HG03442 (cell line): ENCODE data around the gene PCNT.
"Not testable (repeated sequence)": the region's sequence is repeated elsewhere in the genome, so short reads cannot be mapped to it uniquely, and the experiment has no call there.

Source experiments
- ATAC-seq: cut with Tn5 transposase; IDR thresholded peaks from one replicate; pipeline ENCODE4 v1.9.1; 2021; ENCODE audit warnings: mild to moderate bottlenecking, moderate library complexity; ENCODE audit not compliant: unreplicated experiment

The PCNT gene

DNA sequence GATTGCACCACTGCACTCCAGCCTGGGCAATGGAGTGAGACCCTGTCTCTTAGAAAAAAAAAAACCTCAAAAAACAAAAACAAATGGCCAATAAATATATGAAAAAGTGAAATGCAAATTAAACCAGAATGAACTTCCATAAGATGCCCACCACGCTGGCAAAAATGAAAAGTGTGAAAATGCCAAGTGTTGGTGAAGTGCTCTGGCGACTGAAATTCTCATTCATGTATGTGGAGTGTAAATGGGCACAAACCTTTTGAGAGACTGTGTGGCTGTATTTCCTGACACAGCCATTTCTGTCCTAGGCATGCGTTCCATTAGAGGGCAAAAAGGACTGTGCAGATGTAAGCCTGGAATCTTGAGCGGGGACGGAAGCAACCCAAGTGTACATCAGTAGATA is 19.5 kb upstream of the PCNT start:
- ATAC-seq = no peak

DNA sequence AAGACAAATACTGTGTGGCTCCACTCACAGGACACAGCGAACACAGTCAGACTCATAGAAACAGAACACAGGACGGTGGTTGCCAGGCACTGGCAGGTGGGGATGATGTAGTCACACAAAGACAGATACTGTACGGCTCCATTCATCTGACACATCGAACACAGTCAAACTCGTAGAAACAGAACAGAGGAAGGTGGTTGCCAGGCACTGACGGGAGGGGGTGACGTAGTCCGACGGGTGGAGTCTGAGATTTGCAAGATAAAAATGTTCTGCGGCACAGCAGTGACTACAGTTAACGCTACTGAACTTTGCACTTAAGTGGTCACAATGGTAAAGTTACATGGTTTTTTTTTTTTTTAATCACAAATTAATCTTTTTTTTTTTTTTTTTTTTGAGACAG is 19.0 kb upstream of the PCNT start:
- no peak for ATAC-seq

DNA sequence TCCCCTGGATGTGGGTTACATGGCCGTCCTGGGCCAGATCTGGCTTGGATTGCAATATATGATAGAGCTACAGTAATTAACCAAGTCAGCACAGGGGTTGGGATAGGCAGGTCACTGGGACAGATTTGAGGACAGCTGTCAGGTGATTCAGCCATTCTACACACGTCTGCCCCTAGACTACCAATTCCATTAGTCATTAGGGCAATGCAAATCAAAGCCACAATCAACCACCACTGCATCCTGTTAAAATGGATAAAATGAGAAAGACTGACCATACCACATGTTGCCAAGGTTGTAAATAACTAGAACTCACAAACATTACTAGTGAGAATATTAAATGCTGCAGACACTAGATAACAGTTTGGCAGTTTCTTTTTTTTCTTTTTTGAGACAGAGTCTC is 16.3 kb upstream of the PCNT start:
- no peak for ATAC-seq

DNA sequence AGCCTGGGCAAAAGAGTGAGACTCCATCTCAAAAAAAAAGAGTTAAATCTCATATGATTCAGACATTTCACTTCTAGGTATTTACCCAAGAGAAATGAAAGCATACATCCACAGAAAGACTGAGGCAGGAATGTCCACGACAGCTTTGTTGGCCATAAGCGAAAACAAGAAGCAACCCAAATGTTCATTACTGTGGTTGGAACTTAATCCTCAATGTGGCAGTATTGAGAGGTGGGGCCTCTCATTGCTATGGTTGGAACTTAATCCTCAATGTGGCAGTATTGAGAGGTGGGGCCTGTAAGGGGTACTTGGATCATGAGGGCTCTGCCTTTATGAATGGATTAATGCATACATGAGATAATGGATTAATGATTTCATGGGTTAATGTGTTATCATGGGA is 15.5 kb upstream of the PCNT start:
- ATAC-seq = no peak

DNA sequence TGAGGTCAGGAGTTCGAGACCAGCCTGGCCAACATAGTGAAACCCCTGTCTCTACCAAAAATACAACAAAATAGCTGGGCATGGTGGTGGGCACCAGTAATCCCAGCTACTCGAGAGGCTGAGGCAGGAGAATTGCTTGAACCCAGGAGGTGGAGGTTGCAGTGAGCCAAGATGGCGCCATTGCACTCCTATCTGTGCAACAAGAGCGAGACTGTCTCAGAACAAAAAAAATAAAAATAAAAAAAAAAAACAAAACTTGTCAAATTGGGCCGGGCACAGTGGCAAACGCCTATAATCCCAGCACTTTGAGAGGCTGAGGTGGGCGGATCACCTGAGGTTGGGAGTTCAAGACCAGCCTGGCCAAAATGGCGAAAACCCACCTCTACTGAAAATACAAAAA is 13.7 kb upstream of the PCNT start:
- ATAC-seq = not testable (repeated sequence)

DNA sequence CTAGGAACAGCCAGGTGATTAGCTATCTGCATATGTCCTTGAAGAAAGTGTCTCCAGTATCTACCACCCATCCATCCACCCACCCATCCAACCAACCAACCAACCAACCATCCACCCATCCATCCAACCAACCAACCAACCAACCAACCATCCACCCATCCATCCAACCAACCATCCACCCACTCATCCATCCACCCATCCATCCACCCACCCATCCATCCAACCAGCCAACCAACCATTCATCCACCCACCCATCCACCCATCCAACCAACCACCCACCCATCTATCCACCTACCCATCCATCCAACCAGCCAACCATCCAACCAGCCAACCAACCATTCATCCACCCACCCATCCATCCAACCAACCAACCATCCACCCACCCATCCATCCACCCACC is 12.4 kb upstream of the PCNT start:
- no peak for ATAC-seq

DNA sequence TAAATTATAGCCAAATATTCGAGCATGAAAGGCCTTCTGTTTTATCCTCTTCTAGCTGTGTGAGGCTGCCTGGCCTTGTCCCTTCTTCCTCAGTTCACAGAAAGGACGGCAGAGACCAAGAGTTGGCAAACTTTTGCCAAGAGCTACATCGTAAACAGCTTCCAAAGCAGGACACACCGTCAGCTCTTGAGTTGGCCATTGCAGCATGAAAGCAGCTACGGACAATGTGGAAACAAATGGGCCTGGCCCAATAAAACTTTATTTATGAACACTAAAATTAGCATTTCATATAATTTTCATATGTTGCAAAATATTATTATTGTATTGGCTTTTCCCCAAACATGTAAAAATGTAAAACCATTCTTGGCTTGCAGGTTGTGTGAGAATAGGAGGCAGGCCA is 11.0 kb upstream of the PCNT start:
- ATAC-seq = no peak

DNA sequence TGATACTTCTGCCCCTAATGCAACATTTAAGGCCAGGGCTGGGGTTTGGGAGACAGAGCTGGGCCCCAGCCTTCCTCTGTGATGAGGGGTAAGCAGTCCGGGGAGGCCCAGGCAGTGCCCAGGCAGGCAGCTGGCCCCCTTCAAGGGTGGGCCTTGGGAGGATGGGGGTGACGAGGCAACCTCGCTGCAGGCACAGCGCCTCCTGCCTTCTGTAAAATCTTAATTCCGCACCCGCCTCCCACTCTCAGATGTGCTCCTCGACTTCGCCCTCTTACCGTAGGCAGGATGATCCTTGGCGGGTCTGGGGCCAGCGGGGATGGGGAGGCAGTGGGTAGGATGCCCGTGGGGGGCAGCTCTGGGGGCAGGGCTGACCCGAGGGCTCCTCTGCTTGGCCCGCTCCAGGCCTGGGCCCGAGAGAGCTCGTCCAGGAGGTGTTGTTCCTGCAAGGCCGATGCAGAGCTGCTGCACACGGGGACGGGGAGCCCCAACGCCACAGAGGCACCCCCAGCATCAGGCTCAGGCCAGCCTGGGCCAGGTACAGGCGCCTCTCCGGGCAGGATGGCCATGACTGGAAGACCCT is 9.4 kb upstream of the PCNT start:
- ATAC-seq = no peak

DNA sequence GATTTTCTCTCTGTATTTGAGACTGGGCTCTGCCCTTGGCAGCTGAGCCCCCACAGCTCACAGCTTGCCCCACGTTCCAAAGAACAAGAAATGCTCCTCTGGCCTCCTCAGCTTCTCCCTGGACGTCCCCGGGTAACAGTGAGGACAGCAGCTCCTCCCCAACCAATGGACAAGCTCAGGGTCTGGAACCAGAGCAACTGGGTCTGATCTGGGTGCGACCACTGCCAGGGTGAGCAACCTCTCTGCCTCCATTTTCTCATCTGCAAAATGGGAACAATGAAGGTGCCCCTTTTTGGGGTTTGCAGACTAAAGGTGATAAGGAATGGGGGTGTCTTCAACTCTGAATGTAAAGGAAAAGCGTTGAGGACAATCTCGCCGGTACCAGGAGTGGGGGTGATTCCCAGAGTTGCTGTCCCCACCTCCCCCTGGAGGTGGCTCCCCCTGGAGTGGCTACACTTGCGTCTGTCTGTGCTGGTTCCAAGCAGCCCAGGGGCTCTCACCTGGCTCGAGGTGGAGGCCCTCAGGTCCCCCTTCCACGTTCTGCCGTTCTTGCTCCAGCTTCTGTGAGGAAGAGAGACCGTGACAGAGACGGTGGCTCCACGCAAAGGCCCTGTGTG is 7.1 kb upstream of the PCNT start:
- no peak for ATAC-seq

DNA sequence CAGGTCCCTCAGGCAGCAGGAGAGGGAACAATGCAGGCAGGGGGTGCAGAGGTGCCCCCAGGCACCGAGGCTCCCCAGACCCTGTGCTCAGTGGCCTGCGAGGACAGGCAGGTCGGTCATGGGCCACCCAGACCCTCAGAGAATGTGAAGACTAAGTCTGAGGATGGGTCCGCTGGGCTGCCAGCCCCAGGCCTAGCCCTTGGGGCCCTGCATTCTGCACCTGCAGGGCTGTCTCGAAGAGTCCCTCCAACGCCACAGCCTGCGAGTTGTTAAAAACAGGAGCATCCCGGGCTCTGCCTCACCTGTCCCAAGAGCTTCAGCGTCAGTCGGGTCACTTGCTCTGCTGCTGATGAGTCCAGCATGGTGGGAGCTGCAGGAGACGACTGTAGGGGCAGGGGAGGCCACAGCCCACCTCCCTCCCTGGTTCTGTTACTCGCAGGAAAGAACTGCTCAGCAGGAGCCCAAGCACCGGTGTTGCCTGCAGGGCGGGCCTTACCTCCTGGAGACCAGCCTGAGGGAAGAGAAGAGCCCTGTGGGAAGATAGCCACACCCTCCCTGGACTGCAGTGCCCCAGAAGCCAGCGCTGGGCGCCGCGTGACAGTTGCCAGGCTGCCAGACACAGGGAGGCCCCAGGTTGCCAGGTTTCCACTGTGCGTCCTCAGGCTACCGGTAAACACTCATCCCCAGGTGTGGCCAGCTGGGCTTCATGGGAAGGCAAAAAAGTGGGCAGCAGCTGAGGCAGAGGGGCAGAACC is 6.1 kb upstream of the PCNT start:
- no peak for ATAC-seq

DNA sequence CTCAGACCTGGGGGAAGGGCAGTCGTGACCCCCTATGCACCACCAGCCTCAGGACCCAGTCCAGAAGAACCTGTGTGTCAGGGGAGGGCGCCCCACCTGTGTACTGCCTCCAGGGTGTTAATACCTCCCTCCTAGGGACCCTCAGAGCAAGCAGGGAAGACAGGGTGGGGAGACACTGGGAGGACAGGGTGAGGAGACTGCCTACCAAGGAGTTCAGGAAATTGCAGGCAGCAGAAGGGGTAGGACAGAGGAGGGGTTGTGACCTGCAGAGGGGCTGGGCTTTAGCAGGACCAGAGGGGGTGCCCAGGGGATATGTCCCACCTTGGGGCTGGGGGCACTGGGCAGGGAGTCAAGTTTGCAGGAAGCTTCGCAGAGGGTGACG is 5.5 kb upstream of the PCNT start:
- no peak for ATAC-seq

DNA sequence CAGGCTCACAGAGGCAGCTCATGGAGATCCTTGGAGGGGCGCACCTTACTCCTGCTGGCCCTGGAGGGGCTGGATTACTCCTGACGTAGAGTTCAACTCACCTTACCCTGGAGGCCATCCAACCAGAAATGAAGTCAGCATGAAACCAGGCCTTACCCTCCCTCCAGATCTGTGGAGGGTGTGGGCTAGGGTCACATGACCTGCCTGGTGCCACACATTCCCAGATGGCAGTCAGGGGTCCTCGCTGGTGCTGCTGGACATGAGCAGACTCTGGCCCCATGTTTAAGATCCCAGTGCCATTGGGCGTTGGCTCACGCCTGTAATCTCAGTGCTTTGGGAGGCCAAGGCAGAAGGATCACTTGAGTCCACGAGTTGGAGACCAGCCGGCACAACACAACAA is 4.8 kb upstream of the PCNT start:
- ATAC-seq = no peak

DNA sequence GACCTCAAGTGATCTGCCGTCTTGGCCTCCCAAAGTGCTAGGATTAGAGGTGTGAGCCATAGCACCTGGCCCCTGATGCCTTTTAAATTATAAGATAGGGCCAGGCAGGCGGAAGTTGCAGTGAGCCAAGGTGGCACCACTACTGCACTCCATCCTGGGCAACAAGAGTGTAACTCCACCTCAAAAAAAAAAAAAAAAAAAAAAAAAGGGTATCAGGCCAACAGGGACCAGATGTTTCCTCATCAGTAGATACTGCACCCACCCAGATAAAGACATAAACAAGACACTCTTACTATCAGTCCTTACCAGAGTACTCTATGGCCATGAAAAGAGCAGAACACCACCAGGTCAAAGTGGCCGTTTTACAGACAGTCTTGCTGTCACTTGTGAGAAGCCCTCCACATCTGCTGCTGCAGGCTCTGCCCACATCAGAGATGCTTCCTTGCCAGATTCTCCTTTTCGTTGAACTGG is 3.6 kb upstream of the PCNT start:
- no peak for ATAC-seq

DNA sequence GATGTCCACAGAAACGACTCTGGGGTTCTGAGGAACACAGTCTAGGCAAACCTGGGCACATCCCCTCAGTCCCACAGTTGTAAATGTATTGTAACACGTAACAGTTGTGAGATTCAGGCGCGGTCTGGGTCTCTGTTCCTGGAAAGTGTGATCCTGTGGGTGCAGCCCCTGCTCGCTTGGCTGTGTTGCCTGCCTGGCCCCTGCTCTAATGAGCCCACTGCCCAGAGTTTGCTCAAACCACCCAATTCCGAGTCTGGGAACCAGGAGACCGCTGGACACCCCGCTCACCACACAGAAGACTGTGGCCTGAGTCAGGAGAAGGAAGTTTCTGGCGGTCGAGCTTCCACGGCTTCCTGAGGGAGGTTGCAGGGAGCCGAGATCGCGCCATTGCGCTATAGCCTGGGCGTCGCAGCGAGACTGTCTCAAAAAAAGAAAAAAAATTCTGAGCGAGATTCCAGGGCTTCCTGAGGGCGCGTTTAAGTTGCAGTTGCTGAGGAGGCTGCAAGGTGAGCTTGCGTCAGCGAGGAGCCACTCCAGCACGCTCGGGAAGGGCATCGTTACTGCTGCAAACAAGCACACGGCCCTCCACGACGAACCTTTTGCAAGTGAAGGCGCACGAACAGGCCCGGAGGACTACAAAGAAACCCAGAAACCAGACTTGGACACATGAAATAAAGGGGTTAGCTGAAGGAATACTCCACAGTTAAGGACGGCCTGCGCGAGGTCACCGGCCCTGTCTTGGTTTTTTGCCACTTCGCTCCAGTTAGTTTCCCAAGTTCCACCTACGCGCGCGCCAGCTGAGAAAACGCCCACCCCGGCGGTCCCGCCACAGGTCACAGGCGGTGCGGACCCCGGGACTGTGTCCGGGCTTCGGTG is 1.4 kb upstream of the PCNT start:
- ATAC-seq = no peak

DNA sequence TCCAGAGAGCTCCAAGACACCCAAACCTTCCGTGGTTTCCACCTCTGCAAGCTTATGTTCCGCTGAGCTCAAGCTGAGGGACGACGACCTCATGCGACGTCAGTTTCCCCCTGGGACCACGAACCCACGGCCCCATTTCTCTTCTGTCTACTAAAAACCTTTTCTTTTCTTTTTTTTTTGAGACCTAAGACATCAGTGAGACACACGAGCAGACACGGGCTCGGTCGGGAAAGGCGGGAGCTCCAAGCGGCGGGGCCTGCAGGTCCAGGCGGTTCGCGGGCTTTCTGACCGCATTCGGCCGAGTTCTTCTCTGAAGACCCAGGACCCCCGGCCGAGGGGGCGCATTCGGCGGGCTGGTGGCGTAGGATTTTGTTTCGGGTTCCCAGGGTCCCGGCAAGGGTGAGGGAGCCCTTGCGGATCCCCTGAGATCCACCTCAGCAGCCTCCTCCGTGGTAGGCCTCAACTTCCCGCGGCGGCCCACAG is 688 bp upstream of the PCNT start:
- ATAC-seq = no peak

DNA sequence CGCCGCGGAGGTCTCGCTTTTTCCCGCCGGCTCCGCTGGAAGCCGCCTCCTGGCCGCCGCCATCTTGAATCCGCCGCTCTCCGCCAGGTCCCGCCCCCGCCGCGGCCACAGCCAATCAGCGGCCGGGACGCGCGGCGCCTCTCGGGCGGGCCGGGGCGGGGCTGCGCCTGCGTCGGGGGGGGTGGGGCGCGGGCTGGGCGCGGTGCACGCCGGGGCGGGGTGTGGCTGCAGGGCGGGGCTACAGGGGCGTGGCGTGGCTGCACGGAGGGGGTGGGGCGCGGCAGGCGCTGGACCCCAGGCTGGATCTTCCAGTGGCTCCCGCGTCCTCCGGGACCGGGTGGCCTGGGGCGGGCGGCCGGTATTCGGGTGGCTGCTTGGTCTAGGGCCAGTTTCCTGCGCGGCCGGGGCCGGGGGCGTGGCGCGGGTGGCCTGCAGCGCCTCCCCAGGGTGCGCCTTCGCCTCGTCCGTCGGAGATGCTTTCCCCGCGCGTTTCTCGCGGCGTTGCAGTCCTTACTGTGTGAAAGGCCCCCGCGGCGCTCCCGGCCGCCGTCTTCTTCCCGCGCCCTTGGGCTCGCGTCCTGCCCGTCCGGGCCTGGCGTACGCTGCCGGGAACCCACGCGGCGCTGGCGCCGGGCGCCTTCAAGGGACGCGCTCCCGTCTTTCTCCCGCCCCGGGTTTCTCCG is 575 bp downstream of the PCNT start:
- peak; percentile 44 for ATAC-seq

DNA sequence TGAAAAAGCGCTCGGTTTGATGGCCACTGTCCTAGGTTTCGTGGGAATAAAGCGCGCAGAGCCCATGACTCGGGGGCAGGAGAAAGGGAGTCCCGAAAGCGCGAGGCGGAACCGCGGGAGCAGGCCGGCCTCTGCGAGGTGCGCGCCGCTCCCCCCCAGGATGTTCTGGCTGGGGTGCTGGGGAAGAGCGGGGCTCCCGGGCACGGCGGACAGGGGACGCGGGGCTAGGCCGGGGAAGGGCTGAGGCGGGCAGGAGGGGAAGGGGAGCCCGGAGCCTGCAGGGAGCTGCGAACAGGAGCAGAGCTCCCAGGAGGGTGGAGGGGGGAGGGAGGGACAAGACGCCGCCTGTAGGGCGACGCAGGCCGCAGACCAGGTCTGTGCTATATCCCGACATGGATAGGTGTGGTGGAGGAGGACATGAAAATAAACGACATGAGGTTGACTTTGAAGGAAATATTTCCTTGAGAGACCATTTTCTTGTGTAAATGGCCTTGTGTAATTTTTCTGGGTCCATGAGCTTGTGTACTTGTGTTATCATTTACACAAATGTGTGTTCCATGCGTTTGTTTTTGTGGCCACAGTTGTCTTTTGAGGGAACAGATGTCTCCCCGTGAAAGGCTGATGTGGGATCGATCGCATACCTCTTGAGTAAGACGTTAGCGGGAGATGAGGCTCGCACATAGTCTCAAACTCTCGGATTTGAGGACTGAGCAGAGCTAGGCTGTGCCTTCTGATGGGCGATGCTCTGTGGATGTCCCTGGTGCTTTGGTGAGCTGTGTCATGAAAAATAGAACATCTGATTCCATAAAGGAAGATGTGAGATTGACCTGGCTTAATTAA is 1.3 kb downstream of the PCNT start:
- no peak for ATAC-seq

DNA sequence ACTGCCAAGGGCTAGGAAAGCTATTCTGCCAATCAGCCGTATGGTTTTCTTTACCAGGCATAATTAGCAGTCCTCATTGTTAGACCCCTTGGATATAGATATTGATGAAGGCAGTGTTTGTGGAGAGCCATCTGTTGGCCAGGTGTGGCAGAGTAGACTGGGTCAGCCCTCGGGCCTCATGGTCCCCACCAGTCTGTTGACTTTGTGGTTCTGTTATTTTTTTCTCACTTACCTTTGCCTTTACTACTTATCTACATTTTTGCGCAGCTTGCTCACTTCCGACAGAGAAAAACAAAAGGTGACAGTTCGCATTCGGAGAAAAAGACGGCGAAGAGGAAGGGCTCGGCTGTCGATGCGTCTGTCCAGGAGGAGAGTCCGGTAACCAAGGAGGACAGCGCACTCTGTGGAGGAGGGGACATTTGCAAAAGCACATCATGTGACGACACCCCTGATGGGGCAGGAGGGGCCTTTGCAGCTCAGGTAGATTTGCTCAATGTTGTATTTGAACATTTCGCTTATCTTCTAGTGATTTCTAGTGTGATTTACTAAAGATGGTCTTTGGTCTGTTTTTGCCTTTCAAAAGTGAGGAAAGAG is 2.3 kb downstream of the PCNT start:
- ATAC-seq = no peak

DNA sequence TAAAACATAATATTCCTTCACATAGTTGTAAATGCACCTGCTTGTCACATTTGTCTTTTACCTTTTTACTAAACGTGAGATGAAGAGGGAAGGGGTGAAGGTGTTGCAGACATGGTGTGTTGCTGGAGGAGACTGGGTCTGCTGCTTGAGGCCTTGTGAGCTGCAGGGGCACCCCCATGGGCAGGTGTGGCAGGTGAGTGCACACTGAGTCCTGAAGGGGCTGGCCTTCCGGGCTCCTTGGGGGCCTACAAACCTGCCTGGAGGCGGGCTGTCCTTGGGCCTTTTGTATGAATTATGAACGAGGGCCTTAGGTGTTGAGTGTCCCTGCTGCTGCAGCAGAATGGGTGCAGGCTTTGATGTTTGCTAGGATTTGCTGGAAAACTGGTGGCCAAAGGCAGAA is 3.8 kb downstream of the PCNT start:
- no peak for ATAC-seq

DNA sequence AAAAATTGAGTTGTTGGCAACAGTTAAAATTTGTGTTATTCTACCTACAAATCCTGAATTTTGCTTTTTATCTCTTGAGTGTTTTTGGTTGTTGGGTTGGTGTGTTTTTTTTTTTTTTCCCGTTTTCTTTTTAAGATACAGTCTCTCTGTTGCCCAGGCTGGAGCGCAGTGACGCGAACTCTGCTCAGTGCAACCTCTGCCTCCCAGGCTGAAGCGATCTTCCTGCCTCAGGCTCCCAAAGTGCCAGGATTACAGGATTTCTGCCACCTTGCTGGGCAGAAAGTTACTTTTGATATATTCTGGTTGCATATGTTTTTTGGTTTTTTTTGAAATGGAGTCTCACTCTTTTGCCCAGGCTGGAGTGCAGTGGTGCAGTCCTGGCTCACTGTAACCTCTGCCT is 4.2 kb downstream of the PCNT start:
- ATAC-seq = no peak
